ENCODE measurements around the gene PLK1.
"Not testable (repeated sequence)": the region's sequence is repeated elsewhere in the genome, so short reads cannot be mapped to it uniquely, and the experiment has no call there.

PLK1 gene

GRCh38 chr16:23729503-23730424 lies 51.1 kb downstream of the PLK1 start:
- no peaks in the 10 kb centered on the region for H3K9me3 ChIP-seq (ENCODE audit: severe bottlenecking)
- H3K36me3 ChIP-seq: no peaks in the 10 kb centered on the region
- H3K27ac ChIP-seq: no peak overlapping the region
- no peak for TF ChIP-seq CTCF (IDR thresholded peaks at IDR 0.05; ENCODE audit: low read depth, low read length)
- no peak overlapping the region for H3K4me3 ChIP-seq (ENCODE audit: low read depth, low read length)
- H3K27me3 ChIP-seq (ENCODE audit: insufficient read depth, low read depth, severe bottlenecking): no peaks in the 10 kb centered on the region
- peak; percentile 16 for DNase-seq

- Histone ChIP-seq H3K9me3 (ENCODE audit: severe bottlenecking) (no peaks in the 10 kb centered on the region), H3K36me3 (no peaks in the 10 kb centered on the region), H3K4me3 (ENCODE audit: low read depth, low read length) (no peak overlapping the region), H3K27ac (no peak overlapping the region), H3K27me3 (ENCODE audit: insufficient read depth, low read depth, severe bottlenecking) (no peaks in the 10 kb centered on the region)
- no peak for TF ChIP-seq CTCF (IDR thresholded peaks at IDR 0.05; ENCODE audit: low read depth, low read length)
- DNase-seq: no peak
Measured at GRCh38 chr16:23734176-23734893, 55.6 kb downstream of the PLK1 start.

- not testable (repeated sequence) for DNase-seq; H3K27ac ChIP-seq; H3K27me3 ChIP-seq (ENCODE audit: insufficient read depth, low read depth, severe bottlenecking); H3K36me3 ChIP-seq; H3K9me3 ChIP-seq (ENCODE audit: severe bottlenecking); H3K4me3 ChIP-seq (ENCODE audit: low read depth, low read length)
Measured at GRCh38 chr16:23737423-23738028, 58.8 kb downstream of the PLK1 start.

GRCh38 chr16:23739516-23739915 lies 60.8 kb downstream of the PLK1 start:
- Histone ChIP-seq H3K9me3 (ENCODE audit: severe bottlenecking) (no peaks in the 10 kb centered on the region), H3K4me3 (ENCODE audit: low read depth, low read length) (no peak overlapping the region), H3K27ac (no peak overlapping the region), H3K27me3 (ENCODE audit: insufficient read depth, low read depth, severe bottlenecking) (no peaks in the 10 kb centered on the region), H3K36me3 (no peaks in the 10 kb centered on the region)
- no peak for DNase-seq
- TF ChIP-seq CTCF (IDR thresholded peaks at IDR 0.05; ENCODE audit: low read depth, low read length): no peak

Data from WERI-Rb-1 (cell line).